Measurements from ENCODE around the gene FNDC7. TPM values are rescaled to one million over a fixed set of nuclear protein-coding genes. Genes with fewer than 3 reads are reported as not detected.

Gene FNDC7
- total RNA-seq, 1 donor from 2014 or later, result not detected

DNA sequence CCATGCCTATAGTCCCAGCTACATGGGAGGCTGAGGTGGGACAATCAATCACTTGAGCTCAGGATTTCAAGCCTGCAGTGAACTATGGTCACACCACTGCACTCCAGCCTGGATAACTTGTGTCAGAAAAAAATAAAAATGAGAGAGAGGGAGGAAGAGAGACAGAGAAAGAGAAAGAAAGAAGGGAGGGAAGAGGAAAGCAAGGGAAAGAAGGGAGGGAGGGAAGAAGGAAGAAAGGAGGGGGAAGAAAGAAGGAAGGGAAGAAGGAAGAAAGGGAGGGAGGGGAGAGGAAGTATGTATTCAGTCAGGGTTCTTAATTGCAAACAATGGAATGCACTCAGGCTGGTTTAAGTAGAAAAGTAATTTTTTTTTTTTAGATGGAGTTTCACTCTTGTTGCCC is 43.9 kb upstream of the FNDC7 start:
- peaks cover 1% of the 10 kb centered on the region for H3K36me3 Mint-ChIP-seq (ENCODE audit: low read depth)
- no peak overlapping the region for H3K27ac Mint-ChIP-seq (ENCODE audit: unreplicated experiment)
- peaks cover 2% of the 10 kb centered on the region for H3K27me3 Mint-ChIP-seq (ENCODE audit: low read depth)
- no peak overlapping the region for H3K4me3 Mint-ChIP-seq (ENCODE audit: unreplicated experiment)
- TF ChIP-seq, protein P1, sequence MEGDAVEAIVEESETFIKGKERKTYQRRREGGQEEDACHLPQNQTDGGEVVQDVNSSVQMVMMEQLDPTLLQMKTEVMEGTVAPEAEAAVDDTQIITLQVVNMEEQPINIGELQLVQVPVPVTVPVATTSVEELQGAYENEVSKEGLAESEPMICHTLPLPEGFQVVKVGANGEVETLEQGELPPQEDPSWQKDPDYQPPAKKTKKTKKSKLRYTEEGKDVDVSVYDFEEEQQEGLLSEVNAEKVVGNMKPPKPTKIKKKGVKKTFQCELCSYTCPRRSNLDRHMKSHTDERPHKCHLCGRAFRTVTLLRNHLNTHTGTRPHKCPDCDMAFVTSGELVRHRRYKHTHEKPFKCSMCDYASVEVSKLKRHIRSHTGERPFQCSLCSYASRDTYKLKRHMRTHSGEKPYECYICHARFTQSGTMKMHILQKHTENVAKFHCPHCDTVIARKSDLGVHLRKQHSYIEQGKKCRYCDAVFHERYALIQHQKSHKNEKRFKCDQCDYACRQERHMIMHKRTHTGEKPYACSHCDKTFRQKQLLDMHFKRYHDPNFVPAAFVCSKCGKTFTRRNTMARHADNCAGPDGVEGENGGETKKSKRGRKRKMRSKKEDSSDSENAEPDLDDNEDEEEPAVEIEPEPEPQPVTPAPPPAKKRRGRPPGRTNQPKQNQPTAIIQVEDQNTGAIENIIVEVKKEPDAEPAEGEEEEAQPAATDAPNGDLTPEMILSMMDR (IDR thresholded peaks at IDR 0.05), result no peak
- peaks cover 5% of the 10 kb centered on the region for H3K9me3 Mint-ChIP-seq (ENCODE audit: low read depth)
- no peak for DNase-seq (ENCODE audit: low spot score)
- peaks cover 13% of the 10 kb centered on the region for H3K4me1 Mint-ChIP-seq (ENCODE audit: low read depth)

GRCh38 chr1:108669679-108670078 is 43.0 kb upstream of the FNDC7 start:
- Mint-ChIP-seq H3K27ac (ENCODE audit: unreplicated experiment) (no peak overlapping the region), H3K27me3 (ENCODE audit: low read depth) (peaks cover 2% of the 10 kb centered on the region), H3K4me1 (ENCODE audit: low read depth) (peaks cover 13% of the 10 kb centered on the region), H3K36me3 (ENCODE audit: low read depth) (peaks cover 1% of the 10 kb centered on the region), H3K9me3 (ENCODE audit: low read depth) (peaks cover 5% of the 10 kb centered on the region), H3K4me3 (ENCODE audit: unreplicated experiment) (no peak overlapping the region)
- no peak for DNase-seq (ENCODE audit: low spot score)
- TF ChIP-seq, protein P1 (IDR thresholded peaks at IDR 0.05), result no peak

- Mint-ChIP-seq H3K27ac (ENCODE audit: unreplicated experiment) (no peak overlapping the region), H3K9me3 (ENCODE audit: low read depth) (peaks cover 5% of the 10 kb centered on the region), H3K4me3 (ENCODE audit: unreplicated experiment) (no peak overlapping the region), H3K27me3 (ENCODE audit: low read depth) (peaks cover 2% of the 10 kb centered on the region), H3K4me1 (ENCODE audit: low read depth) (peaks cover 13% of the 10 kb centered on the region), H3K36me3 (ENCODE audit: low read depth) (peaks cover 1% of the 10 kb centered on the region)
- TF ChIP-seq, protein P1 (IDR thresholded peaks at IDR 0.05), result no peak
- no peak for DNase-seq (ENCODE audit: low spot score)
Observed at GRCh38 chr1:108670131-108670773, 42.5 kb upstream of the FNDC7 start.

DNA sequence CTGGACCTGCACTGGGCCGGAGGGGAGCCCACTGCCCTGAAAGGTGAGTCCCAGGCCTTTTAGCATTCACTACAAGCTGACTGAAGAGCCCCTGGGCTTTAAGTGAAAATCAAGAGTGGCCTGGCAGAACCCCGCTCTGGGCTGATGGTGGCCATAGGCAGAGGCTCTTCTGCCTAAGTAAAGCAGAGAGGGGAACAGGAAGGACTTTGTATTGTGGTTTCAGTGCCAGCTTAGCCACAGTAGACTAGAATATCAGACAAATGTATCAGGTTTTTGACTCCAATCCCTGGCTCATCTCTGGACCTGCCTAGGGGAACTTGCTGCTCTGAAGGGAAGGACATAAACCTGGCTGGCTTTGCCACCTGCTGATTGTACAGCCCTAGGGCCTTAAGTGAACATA is 41.6 kb upstream of the FNDC7 start:
- peaks cover 13% of the 10 kb centered on the region for H3K4me1 Mint-ChIP-seq (ENCODE audit: low read depth)
- TF ChIP-seq, protein P1 (IDR thresholded peaks at IDR 0.05), result no peak
- H3K9me3 Mint-ChIP-seq (ENCODE audit: low read depth), result peaks cover 5% of the 10 kb centered on the region

DNA sequence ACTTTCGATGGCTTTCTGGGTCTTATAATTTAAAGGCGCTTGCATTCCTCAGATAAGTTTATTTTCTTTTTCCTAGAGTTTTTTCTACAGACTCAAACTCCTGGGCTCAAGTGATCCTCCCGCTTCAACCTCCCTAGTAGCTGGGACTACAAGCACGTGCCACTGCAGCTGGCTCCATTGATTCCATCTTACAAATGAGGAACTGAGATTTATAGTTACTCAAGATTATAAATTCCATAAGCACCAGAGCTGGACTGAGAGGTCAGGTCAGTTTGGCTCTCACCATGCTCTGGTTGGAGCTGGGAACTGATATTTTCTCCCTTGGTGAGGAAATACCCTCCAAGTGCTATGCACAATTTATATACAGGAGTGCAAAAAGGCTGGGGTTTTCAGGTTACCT is 34.0 kb upstream of the FNDC7 start:
- peaks cover 2% of the 10 kb centered on the region for H3K36me3 Mint-ChIP-seq (ENCODE audit: low read depth)
- H3K27ac Mint-ChIP-seq (ENCODE audit: unreplicated experiment), result no peak overlapping the region
- peaks cover 4% of the 10 kb centered on the region for H3K4me1 Mint-ChIP-seq (ENCODE audit: low read depth)
- peaks cover 2% of the 10 kb centered on the region for H3K27me3 Mint-ChIP-seq (ENCODE audit: low read depth)
- DNase-seq (ENCODE audit: low spot score), result no peak
- TF ChIP-seq, protein P1 (IDR thresholded peaks at IDR 0.05), result no peak
- H3K4me3 Mint-ChIP-seq (ENCODE audit: unreplicated experiment), result no peak overlapping the region
- H3K9me3 Mint-ChIP-seq (ENCODE audit: low read depth), result no peaks in the 10 kb centered on the region

More for the DNA sequence above, 41.6 kb upstream of the FNDC7 start:
- peaks cover 1% of the 10 kb centered on the region for H3K36me3 Mint-ChIP-seq (ENCODE audit: low read depth)
- H3K27me3 Mint-ChIP-seq (ENCODE audit: low read depth), result peaks cover 2% of the 10 kb centered on the region
- H3K4me3 Mint-ChIP-seq (ENCODE audit: unreplicated experiment), result no peak overlapping the region
- H3K27ac Mint-ChIP-seq (ENCODE audit: unreplicated experiment), result no peak overlapping the region
- no peak for DNase-seq (ENCODE audit: low spot score)
